Umbilical cord (tissue), 2 donors: ENCODE results near the gene CACNA1E. TPM values are rescaled to one million over a fixed set of nuclear protein-coding genes. Genes with fewer than 3 reads are reported as not detected.
"Not testable (repeated sequence)": the region's sequence is repeated elsewhere in the genome, so short reads cannot be mapped to it uniquely, and the experiment has no call there.

ENCODE experiments used
- DNase-seq: peaks from one replicate; pipeline ENCODE4 v3.0.0-alpha.2; 2015; ENCODE audit warnings: low spot score
- total RNA-seq: library from RNA; depleted of rRNA; stranded (reverse); fragments of >200 nt; gene quantifications from one replicate; pipeline ENCODE4 v1.2.3, GENCODE V29; 2014; ENCODE audit warnings: low replicate concordance; ENCODE audit not compliant: insufficient read depth

Gene CACNA1E
- total RNA-seq, 1 donor from 2014 or later: 2.2 TPM

DNA sequence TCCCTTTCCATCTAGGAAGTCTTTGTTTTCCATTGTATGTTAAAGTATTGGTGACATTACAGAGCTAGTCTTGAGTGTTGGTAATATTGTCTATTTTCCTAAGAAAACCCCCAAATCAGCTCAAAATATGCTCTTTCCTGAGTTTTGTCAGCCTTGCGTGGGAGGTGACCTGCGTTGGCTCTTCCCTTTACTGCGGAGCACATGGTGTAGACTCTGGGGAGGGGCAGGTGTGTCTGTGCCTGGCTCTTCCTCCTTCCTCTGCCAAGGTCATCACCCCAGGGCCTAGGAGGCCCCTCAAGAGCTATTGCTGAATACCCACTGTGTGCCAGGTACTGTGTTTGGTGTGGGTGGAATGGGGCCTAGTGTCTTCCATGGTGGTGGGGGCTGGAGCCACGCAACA lies 33.4 kb downstream of the CACNA1E start:
- DNase-seq: no peak

DNA sequence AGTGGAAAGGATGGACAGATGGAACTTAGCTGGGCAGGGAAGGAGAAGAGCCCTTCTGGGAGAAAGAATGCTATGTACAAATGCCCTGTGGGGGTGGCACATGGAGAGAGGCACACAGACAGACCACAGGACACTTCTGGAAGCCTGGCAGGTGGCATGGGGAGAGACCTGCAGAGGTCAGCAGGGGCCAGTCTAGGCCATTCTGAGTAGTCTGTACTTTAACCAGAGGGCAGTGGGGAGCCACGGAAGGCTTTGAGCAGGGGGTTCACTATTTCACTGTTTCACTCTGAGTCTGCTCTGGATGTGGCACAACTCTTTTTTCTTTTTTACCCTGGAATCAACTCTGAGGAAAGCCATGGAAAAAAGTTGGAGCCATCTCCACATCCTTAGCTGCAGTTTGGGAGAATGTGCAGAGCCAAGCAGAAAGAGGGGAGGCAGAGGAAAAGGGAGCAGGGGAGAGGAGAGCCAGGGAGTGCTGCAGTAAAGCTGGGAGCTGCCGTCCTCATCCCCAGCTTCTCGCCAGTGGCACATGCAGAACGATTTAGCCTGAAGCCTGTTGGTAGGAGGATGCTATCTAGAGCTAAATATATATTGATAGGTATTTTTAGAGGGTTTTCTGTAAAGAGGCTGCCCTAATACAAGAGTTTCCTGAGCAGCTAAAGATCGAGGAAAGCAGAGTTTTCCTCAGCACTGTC lies 34.0 kb downstream of the CACNA1E start:
- DNase-seq: no peak

DNA sequence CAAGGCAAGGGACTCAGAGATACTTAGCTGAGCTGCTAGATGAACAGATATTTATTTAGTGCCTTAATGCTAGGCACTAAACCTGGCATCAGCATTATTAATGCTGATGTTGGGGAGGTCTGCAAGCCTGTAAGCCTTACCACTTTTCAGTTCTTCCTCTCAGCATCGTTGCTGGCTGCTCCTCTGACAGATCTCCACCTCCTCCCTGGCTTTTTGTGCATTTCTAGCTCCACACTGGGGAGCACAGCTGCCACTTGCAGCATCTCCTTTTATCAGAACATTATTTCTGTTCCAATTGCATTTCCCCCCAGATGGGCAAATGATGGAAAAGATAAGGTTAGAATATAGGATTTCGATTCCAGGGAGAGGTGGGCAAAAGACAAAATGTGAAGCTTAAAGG lies 34.8 kb downstream of the CACNA1E start:
- no peak for DNase-seq

DNA sequence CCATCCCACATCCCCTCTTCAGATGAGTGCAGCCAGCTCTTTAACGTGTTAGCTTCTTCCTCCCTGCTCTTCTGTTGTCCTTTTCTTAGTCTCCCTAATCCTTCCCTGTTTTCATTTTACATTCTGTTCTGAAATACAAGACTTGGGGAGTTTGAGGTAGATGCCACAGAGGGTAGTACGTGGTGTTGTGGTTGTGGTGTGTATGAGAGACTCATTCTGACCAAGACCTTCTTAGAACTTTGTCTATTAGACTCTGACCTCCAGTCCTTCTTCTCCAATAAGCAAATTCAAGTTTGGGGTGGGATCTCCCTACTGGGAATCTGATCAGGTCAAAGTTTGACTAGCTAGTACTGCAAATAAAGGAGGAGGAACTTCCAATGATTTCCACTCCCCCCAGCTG lies 39.5 kb downstream of the CACNA1E start:
- no peak for DNase-seq

DNA sequence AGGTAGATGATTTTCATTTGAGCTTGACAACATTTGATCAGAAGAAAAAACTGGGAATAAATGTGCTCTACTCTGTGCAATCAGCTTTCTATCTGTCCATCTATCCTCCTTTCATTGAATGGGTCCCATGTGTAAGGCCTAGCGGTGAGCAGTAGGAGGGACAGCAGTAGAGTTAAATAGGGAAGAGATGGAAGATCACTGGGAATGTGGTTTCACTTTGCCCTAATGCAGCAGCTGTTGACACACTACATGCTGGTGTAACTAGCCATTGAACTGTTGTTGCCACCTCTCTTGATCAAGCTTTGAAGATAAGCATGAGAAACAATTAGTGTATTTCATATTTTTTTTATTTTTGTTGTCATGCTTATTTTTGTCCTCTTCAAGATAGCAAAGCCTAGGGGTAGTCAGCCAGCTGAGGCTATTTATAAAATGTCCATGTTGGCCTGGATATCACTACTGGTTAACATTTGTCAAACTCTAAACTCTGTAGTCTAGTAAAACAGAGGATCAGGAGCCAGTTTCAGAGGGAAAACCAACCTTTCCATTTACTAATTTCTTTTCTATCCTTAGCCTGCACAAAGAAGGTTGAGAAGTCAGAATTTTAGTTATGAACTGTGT lies 41.9 kb downstream of the CACNA1E start:
- no peak for DNase-seq

DNA sequence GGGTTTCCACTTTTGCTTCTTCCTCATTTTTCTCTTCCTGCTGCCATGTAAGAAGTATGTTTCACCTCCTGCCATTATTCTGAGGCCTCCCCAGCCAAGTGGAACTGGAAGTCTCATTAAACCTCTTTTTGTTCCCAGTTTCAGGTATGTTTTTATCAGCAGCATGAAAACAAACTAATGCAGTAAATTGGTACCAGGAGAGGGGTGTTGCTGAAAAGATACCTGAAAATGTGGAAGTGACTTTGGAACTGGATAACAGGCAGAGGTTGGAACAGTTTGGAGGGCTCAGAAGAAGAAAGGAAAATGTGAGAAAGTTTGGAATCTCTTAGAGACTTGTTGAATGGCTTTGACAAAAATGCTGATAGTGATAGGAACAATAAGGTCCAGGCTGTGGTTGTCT lies 44.9 kb downstream of the CACNA1E start:
- DNase-seq: not testable (repeated sequence)

DNA sequence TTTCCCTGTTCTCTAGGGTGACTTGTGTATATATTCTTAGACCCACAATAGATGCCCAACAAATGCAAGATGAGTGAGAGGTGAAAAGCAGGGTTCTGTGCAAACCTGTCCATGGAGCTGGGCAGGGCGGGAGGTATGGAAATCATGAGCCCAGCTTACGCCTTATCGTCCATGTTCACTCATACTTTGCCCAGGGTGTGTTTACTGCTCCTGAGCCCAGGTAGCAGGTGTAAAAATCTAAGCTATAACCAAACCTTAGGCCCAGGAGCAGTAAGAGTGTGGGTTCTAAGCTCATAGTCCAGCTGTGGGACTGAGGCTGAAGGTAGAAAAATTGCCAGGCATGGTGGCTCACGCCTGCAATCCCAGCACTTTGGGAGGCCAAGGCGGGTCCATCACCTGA lies 48.1 kb downstream of the CACNA1E start:
- no peak for DNase-seq

DNA sequence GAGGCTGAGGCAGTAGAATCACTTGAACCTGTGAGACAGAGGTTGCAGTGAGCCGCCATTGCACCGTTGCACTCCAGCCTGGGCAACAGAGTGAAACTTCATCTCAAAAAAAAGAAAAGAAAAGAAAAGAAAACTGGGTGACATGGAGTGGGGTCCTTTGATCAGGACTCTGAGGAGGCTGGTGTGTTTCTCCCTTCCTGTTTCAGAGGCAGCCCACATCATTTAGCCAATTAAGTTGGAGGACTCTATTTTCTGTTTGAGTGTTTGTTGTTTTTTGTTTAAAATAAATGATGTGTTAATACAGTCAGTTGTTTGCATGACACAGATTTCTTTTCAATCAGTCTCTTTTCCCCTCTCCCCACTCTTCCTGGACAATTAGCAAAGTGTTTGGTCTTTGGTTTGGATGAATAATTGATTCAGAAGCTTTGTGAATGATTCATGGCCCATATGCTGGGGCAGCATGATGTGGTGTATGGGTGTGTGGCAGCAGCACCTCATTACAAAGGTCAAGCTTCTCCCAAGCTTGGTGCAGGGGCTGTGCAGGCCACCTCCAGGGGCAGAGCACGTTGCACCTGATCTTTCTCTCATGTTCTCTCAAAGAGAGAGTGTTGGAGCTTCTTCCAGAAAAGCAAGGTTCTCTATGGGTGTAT lies 48.8 kb downstream of the CACNA1E start:
- DNase-seq: no peak

DNA sequence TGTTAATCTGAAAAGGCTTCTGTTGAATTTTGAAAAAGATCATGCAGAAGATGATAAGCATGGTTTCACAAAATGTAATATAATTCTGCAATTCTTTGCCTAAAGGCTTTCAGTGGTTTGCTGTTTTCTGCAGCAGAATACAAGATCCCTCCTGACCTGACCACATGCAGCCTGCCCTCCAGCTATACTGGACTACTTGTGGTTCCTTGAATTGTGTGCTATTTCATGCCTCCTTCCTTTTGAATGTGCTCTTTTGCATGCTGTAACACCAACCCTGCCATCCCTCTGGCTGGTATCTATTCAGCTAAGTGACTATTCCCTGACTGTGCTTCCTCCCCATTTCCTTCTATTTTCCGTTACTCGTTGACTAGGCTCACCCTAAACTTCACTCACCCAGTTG lies 55.5 kb downstream of the CACNA1E start:
- no peak for DNase-seq

DNA sequence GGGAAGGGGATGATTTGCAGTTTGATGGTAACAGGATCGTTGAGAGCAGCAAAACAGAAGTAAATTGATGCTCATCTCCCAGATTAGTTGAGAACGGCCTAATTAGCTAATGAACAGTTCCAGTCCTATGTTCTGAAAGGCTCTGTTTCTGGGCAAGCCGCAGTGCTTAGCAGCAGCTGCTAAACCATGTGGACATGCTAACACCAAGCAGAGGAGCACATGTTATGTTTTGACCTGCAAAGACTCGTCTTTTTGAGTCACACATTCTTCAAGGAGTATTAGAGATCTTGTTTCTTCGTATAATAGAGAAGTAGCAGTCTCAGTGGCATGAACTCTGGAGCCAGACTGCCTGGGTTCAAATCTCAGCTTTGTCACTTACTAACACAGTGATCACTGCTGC lies 58.1 kb downstream of the CACNA1E start:
- no peak for DNase-seq

DNA sequence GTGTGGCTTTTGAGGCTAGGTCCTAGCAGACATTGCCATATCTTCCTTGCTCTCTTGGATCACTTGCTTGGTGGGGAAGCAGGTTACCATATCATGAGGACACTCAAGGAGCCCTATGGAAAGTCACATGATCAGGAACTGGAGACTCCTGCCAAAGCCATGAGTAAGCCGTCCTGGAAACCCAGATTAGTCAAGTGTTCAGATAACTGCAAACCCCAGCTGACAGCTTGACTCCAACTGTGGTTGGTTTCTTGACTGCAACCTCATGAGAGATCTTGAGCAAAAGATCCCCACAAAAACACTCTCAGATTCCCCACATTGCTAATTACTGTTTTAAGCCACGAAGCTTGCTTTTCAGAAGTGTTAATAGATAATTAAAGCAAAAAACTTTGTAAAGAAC lies 58.6 kb downstream of the CACNA1E start:
- DNase-seq: no peak

DNA sequence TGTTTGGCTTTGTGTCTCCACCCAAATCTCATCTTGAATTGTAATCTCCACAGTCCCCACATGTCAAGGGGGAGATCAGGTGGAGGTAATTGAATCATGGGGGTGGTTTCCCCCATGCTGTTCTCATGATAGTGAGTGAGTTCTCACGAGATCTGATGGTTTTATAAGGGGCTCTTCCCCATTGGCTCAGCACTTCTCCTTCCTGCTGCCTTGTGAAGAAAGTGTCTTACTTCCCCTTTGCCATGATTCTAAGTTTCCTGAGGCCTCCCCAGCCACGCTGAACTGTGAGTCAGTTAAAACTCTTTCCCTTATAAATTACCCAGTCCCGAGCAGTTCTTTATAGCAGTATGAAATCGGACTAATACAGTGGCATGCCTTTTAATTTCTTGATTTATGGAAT lies 59.1 kb downstream of the CACNA1E start:
- DNase-seq: not testable (repeated sequence)

DNA sequence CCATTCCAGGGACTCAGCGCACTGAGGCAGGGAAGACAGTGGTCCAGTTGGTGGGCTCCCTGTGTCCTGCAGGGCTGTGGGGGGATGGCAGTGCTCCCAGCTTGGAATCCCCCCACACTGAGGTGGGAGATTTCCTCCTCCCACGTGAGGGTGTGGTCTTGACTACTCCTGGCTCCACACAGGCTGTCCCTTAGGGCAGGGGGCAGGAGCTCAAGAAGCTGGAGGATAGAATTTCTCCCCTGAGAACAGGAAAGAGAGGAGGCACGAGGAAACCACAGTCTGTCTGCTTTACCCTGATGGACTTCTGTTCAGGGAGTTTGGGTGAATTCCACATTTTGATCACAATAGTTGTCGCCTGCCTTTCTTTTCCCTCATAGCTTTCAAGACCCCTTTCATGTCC lies 62.1 kb downstream of the CACNA1E start:
- no peak for DNase-seq

DNA sequence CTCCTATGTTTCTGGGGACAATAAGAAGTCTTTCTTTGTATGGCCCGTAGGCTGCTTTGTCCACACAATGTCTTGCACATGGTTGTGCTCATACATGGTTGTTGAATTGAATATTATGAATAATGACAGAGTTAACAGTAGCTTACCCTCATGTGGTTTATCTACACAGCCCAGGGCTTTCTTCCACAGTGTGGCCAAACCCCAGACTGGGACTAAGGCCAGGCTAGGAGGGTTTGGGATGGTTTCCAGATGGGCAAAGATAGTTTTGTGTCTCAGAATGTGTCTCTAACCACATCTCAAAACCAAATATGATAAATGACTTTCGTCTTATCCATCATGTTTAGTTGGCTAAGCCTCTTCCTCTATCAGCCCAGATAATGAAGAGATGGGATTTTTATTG lies 65.2 kb downstream of the CACNA1E start:
- no peak for DNase-seq

DNA sequence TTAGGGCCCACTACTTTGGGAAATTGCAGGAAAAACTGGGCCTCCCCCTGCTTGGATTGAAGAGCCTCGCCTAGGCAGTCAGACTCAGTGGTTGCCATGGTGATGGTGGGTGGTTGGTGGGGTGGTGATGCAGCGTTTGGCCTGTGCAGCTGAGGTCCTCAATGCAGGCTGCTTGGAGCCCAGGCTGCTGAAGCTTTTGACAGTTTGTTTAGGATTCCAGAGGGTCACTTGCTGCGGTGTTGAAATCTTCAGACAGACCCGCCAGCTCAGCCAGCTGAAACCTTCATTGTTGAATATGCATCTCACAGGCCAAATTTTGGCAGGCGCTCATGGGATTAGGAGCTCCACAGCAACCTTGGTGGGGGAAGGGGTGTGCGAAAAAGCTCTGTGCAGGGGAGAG lies 67.9 kb downstream of the CACNA1E start:
- DNase-seq: no peak

DNA sequence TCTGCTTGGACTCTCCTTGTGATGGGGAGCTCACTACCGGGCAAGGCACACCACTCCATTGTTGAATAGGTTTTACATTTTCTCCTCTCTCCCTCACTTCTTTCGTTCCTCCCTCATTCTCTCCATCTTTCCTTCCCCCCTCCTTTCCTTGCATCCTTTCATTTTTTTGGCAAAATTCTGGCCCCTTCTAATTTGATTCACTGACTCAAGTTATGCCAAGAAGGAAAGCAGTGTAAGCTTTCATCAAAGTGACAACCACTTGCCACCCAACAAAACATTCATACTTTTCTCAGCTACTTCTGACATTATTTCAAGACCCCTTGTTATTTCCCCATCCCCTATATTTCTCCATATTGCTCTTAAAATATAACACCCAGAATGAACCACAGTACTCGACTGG lies 68.4 kb downstream of the CACNA1E start:
- DNase-seq: no peak

DNA sequence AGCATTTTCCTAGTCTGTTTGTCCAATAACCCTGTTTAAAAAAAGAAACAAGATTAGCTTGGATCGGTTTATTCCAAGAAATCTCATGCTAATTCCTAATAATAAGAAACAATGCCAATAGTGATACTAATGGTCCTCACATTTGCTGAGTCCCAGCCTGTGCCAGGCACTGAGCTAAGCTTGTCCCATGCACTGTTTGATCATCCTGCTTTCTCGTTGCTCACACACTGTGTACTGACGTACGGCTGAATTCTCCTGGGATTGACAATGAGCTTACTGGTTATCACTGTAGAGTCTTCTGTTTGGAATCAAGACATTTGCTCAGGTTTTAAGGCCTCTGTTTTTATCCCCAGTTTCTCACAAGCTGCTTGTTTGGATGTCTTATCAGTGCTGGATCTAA lies 71.1 kb downstream of the CACNA1E start:
- no peak for DNase-seq

DNA sequence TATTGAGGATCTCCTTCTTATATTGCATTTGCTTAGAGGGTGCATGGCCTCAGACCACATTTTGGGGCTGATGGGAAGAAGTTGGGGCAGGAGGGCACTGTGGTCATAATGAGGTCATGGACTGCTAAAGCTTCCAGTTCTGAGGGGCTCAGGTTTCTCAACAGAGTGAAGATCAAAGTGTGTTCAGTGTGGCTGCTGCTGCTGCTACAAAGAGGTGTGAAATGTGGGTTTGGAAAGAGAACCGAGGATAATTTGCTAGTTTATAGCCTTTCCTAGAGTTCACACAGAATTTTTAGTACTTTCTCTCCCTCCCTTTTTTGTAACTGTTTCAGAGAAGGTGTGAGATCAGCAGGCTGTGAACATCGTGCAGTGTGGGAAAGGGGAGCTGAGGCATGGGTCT lies 73.3 kb downstream of the CACNA1E start:
- DNase-seq: no peak

DNA sequence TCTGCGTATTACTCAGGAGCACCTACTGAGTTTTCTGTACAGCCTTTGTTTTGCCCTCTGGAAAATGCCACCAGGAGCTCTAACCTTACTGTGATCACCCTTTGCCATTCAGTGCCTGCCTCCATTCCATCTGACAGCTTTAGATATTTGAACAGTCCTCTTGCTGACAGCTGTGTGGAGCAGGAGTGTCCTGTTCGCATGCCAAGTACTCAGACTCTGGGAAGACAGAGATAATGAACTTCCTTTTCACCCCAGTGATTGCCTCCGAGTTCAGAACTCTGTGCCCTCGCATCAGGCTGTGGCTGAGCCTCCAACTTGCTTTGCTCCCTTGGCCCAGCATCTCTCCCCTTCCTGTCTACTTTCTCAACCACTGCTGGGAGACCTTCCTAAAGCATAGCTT lies 74.0 kb downstream of the CACNA1E start:
- no peak for DNase-seq

DNA sequence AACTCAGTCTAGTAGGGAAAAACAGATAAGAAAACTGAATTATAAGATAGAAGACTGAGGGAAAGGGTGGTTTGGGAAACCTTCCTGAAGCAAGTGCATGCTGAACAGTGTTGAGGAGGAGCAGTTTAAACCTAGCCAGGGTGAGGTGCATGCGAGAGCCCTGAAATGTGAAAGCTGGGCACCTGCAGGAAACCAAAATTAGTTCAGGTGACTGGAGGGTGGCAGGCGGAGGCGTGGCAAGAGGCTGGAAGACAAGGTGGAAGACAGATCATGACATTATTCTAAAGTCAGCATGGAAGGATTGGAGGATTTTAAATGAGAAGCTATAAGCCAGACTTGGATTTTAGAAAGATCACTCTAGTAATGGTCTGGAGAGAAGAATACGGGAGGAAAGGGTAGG lies 75.1 kb downstream of the CACNA1E start:
- DNase-seq: no peak

DNA sequence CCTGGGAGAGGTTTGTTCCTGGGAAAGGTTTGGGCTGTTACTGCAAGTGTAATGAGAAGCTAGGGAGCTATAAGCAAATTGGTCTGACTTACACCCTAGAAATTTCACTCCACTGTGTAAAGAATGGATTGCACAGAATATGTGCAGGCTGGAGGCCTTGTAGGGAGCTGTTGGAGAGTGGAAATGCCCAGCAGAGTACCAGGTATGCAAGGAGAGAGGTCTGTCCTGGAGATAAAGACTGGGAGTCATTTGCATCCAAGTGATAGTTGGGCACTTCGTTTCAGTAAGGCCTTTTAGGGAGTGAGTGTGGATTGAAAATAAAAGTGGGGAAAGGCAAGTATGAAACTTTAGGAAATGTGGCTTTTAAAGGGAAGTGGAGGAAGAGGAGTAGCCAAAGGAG lies 75.8 kb downstream of the CACNA1E start:
- no peak for DNase-seq

DNA sequence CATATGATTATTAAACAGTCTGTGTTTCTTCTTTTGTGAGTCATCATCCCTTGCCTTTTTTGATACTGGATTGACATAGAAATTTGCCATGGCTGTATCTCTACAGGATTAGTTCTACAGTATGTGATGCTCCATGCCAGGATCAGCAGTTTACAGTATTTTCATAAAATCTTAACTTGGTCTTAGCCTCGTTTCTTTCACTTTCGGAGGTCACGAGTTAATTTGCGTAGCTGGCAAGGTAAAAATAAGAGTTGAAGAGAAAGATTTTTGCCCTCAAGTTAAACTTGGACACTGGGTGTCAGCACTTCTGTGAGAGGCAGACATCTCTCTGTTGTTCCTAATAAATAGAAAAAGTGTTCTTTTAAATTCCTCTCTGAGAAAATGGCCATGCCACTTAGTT lies 79.1 kb downstream of the CACNA1E start:
- no peak for DNase-seq

DNA sequence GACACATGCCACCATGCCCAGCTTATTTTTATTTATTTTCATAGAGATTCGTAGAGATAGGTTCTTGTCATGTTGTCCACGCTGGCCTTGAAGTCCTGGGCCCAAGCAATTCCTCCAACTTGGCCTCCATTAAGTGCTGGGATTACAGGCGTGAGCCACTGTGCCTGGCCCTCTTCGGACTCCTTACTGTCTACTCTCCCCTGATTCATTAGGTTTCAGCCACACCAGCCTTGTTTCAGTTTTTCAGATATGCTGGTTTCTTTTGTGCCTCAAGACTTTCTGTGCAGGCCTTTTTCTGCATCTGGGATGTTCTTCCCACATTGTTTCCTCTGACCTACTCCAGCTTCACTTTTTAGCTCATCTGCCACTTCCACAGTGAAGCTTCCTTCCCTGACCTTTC lies 85.4 kb downstream of the CACNA1E start:
- no peak for DNase-seq
